NCI-H1694 treated with DMSO at 0.1 percent for 48 hours (cell line): Measurements from ENCODE around the gene NEURL1B.
A peak's percentile ranks its signal among the peaks of the same experiment; 100 is the strongest.
"Not testable (repeated sequence)": the region's sequence is repeated elsewhere in the genome, so short reads cannot be mapped to it uniquely, and the experiment has no call there.

Experiments used
- DNase-seq: peaks from one replicate; lab custom pipeline; 2025; lab: John Stamatoyannopoulos, UW

Gene NEURL1B

DNA sequence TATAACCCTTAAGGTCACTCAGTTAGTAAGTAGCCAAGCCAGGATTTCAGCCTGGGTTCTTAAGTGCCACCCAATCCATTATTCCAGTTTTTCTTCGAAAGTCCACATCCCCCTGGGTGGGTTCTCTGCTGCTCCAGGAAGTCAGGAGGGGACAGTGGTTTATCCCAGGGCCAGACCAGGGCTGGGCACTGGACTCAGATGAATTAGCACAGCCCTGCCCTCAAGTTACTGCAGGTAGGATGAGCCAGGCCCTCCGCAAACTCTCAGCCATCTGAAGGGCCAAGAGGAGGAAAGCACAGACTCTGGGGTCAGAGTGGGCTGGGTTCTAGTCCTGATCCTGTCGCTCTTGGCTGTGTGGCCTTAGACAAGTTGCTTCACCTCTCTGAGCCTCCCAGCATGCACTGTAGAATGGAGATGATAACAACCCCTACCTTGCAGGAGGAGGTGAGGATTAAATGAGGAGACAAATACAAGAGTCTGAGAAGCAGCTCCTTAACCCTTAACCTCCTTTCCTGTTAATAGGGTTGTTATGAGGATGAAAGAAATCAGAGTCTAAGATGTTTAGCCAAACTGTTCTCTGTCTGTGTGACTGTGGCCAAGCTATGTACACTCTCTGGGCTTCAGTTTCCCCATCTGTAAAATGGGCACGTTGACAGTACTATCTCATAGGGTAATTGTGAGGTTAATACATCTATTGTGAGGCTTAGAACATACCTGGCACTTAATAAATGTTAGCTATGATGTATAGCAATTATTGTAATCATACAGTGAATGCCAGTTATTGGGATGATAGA is 6.8 kb upstream of the NEURL1B start:
- DNase-seq = no peak

DNA sequence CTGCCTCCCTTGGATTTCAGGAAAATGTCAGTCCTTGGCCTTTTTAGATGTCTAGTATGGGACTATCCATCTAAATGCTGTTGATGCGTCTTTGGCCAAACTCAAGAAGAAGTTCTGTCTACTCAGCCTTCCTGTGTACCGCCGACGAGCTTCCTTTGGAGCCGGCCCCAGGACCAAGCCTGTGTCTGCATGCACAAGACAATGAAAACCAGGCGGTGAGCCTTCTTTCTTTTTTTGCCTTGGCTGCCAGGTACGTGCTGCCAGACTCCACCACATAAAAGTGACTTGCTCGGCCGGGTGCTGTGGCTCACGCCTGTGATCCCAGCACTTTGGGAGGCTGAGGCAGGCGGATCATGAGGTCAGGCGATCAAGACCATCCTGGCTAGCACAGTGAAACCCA is 6.0 kb upstream of the NEURL1B start:
- no peak for DNase-seq

DNA sequence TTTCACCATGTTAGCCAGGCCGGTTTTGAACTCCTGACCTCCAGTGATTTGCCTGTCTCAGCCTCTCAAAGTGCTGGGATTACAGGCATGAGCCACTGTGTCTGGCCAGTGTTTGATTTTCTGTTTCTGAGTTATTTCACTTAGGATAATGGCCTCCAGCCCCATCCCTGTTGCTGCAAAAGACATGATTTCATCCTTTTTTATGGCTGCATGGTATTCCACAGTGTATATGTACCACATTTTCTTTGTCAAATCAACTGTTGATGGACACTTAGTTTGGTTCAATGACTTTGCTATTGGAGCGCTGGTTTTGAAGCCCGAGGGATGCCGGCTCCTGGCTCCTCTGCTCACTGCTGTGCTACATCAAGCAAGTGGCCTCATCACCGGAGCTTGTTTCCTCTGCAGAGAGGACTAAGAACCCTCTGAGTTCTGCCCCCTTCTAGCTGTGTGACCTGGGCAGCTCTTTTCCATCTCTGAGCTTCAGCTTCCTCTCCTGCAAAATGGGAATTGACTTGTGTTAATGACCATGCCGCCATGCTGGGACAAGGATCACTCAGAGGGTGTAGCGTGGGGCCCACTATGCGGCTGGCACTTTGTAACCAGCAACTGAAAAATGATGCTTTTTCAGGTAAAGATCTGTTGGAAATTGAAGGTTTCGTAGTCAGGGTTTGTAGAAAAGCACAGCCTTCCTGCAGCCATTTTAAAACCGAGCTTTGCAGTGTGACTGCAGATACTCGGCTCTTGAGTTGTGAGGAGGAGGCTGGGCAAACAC is 4.6 kb upstream of the NEURL1B start:
- DNase-seq = no peak

GRCh38 chr5:172637110-172637580 is 3.9 kb upstream of the NEURL1B start:
- peak; percentile 97 for DNase-seq

DNA sequence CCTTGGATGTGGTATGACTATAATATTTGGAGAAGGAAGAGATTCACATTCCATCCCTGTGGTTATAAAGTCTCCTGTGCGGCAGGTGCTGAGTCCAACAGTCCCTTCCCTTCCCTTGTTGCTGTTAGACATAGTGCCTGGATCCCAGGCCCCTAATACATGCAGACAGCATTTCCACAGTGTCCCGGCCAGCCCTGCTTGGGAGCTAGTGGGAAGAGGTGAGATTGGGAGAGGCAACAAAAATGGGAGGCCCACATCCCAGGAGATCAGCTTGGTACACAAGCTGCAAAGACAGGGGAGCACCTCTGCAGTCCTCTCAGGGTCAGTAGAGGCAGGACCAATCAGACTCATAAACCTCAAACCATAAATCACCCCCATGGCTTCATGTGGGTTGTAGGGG is 3.3 kb upstream of the NEURL1B start:
- DNase-seq = no peak

DNA sequence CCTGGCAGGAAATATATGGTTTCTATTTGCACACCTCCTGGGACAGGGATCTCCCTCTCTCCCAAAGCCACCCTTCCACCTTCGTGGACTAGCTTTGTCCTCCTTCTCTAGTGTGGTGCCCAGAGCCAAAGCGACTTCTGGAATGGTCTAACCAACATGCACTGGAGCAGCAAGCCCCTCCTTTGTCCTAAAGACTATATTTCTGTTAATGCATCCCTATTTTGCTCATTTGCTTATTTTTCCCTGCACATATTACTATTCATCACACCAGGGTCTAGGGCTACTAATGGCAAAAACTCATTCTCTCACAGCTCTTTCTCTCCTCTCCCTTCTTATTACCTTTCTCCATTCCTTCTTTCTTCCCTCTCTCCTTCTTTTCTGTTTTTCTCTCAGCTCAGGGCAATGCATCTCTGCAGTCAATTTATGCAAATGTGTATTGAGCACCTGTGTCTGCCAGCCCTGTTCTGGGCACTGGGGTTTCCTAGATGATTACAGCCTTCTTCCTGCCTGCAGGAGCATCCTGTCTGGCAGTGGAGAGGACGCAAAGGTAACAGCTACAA is 2.8 kb upstream of the NEURL1B start:
- no peak for DNase-seq

- no peak for DNase-seq
Observed at GRCh38 chr5:172640139-172640538, 924 bp upstream of the NEURL1B start.

DNA sequence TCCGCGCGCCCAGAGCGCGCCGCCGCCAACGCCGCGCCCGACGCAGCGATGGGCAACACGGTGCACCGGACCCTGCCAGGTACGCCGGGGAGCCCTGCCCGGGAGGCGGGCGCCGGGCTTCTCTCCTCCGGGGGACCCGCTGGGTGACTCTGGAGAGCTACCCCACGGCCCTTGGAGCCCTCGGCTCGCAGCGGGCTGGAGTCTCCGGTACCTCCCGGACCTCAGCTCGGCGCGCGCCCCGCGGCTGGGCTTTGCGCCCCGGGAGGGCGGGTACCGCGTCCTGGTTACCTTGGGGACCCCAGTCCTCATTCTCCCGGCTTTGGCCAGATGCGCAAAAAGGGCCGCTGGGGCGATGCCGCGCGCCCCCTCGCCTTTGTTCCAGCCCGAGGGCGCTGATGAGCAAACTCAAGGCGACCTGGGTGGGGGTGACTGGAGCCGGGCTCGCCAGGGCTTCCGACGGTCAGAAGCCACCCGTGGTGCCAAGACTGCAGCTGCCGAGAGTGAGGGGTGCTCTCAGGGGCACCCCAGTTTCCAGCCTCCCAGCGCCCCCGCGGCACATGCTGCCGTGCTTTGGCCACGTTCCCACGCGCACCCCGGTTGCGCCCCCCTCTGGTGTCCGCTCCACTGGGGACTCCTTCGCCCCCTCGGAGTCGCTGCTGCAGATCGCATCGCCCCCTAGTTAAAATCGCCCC is 442 bp downstream of the NEURL1B start:
- DNase-seq = no peak

DNA sequence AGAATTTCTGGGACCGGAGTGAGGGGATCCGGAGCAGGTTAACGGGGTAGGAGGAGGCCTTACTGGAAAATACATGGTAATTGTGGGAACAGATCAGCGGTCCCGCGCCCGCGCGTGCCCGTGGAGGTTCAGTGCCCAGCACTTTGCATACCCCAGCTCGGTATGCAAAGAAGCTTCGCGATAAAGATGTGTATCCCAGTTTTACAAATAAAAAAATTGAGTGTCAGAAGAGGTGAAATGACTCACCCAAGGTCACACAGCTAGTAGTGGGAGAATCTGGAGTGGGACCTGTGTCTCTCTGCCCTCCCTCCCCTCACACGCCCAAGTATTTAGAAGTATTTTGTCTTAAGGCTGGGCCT is 967 bp downstream of the NEURL1B start:
- no peak for DNase-seq

- DNase-seq = no peak
Observed at GRCh38 chr5:172642486-172642885, 1.4 kb downstream of the NEURL1B start.

- DNase-seq = no peak
Observed at GRCh38 chr5:172642926-172643871, 2.1 kb downstream of the NEURL1B start.

DNA sequence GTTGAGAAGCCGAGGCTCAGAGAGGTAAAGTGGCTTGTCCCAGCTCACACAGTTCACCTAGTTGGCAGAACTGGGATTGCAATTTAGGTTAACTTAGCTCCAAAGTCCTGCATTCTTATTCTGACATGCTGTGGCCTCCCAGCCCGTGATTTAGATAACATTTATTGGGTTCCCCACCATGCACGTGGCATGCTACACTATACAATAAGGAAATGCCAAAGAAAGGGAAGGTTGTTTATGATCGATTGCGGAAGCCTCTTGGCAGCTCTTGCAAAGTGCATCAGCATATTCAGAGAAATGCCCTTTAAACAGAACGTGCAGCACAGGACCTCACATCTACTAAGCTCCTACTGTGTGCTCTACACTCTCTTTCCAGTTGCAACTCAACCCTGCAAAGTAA is 3.2 kb downstream of the NEURL1B start:
- no peak for DNase-seq

DNA sequence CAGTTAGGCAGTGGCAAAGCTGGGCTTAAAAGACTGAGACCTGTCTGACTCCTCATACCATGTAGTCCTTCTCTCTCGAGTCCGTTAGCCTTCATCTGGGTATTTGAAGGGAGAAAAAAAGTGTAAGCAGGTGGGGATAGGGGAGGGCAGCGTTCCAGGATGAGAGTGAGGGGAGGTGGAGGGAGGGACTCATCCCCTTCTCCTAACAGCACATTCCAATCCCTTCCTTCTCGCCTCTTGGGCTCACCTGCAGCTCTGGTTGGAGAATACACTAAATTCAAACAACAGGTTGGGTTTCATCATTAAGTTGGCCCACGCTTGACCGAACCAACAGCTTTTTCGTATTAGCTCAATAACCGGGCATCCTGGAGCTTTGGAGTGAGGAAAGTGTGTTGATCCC is 3.6 kb downstream of the NEURL1B start:
- DNase-seq = no peak

- no peak for DNase-seq
Observed at GRCh38 chr5:172645271-172646055, 4.4 kb downstream of the NEURL1B start.

- DNase-seq = no peak
Observed at GRCh38 chr5:172646716-172647285, 5.7 kb downstream of the NEURL1B start.

GRCh38 chr5:172647352-172648012 is 6.4 kb downstream of the NEURL1B start:
- DNase-seq = no peak

- DNase-seq = no peak
Observed at GRCh38 chr5:172648013-172648381, 6.9 kb downstream of the NEURL1B start.

GRCh38 chr5:172648755-172649154 is 7.7 kb downstream of the NEURL1B start:
- DNase-seq = no peak

DNA sequence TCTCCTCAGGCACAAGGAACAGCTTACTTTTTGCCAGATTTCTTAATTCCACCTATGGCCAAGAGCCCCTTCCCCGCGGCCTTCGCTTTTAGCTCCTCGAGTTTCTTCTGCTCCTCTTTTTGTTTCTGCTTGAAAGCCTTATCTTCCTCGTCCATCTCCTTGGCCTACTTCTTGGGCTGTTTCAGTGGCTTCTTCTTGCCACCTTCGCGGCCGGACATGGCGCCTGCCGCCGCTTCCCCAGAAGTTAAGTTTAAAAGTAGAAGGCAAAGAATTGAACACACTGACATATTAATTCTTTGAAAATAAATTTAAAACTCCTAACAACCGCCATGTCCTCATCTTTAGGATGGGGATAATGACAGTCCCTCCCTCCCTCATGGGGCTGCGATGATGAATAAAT is 15.4 kb downstream of the NEURL1B start:
- DNase-seq = not testable (repeated sequence)
